ENCODE results near the gene PRRT3. TPM values are rescaled to one million over a fixed set of nuclear protein-coding genes. Genes with fewer than 3 reads are reported as not detected.

The PRRT3 gene
- total and polyA plus RNA-seq, 2 experiments from 2014 or later: 4.3 to 6.9 TPM

DNA sequence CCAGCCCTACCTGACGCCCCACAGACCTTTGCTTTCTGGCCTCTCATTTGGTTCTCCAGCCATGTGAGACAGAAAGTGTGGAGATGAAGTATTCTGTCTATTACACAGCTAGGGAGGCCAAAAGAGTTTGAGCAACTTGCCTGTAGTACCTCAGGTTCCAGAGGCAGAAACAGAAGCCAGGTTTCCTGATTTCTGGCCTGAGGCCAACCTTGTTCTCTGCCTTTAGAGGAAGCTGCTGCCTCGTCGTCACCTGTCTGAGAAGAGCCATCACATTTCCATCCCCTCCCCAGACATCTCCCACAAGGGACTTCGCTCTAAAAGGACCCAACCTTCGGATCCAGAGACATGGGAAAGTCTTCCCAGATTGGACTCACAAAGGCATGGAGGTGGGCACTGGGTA, 45.7 kb downstream of the PRRT3 start:
- ATAC-seq: no peak
- no peak overlapping the region for H3K4me3 ChIP-seq
- H3K27ac ChIP-seq (ENCODE audit: low read depth): no peak overlapping the region
- H3F3A ChIP-seq (replicated peaks; ENCODE audit: low read depth): no peaks in the 10 kb centered on the region
- peaks cover 5% of the 10 kb centered on the region for H3K36me3 Mint-ChIP-seq (ENCODE audit: low read depth)
- H3K4me2 ChIP-seq: no peak overlapping the region
- H3K79me2 ChIP-seq (replicated peaks; ENCODE audit: insufficient read depth): no peaks in the 10 kb centered on the region
- no peaks in the 10 kb centered on the region for H3K27me3 ChIP-seq (ENCODE audit: insufficient read depth)
- DNase-seq (ENCODE audit: low spot score): no peak
- H3K4me1 ChIP-seq (ENCODE audit: insufficient read depth): peaks cover 17% of the 10 kb centered on the region
- no peak overlapping the region for H3K4me3 Mint-ChIP-seq
- TF ChIP-seq CREB1 (CRISPR knock-in tag; IDR thresholded peaks at IDR 0.05; ENCODE audit: low read depth) (no peak), ZNF331 (CRISPR knock-in tag; IDR thresholded peaks at IDR 0.05; ENCODE audit: low read depth) (no peak)
- TF ChIP-seq, protein P1, sequence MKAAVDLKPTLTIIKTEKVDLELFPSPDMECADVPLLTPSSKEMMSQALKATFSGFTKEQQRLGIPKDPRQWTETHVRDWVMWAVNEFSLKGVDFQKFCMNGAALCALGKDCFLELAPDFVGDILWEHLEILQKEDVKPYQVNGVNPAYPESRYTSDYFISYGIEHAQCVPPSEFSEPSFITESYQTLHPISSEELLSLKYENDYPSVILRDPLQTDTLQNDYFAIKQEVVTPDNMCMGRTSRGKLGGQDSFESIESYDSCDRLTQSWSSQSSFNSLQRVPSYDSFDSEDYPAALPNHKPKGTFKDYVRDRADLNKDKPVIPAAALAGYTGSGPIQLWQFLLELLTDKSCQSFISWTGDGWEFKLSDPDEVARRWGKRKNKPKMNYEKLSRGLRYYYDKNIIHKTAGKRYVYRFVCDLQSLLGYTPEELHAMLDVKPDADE (IDR thresholded peaks at IDR 0.05): no peak
- TF ChIP-seq, protein P2, sequence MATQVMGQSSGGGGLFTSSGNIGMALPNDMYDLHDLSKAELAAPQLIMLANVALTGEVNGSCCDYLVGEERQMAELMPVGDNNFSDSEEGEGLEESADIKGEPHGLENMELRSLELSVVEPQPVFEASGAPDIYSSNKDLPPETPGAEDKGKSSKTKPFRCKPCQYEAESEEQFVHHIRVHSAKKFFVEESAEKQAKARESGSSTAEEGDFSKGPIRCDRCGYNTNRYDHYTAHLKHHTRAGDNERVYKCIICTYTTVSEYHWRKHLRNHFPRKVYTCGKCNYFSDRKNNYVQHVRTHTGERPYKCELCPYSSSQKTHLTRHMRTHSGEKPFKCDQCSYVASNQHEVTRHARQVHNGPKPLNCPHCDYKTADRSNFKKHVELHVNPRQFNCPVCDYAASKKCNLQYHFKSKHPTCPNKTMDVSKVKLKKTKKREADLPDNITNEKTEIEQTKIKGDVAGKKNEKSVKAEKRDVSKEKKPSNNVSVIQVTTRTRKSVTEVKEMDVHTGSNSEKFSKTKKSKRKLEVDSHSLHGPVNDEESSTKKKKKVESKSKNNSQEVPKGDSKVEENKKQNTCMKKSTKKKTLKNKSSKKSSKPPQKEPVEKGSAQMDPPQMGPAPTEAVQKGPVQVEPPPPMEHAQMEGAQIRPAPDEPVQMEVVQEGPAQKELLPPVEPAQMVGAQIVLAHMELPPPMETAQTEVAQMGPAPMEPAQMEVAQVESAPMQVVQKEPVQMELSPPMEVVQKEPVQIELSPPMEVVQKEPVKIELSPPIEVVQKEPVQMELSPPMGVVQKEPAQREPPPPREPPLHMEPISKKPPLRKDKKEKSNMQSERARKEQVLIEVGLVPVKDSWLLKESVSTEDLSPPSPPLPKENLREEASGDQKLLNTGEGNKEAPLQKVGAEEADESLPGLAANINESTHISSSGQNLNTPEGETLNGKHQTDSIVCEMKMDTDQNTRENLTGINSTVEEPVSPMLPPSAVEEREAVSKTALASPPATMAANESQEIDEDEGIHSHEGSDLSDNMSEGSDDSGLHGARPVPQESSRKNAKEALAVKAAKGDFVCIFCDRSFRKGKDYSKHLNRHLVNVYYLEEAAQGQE (IDR thresholded peaks at IDR 0.05; ENCODE audit: unreplicated experiment): no peak
- H3K9me2 ChIP-seq (ENCODE audit: insufficient read depth): no peaks in the 10 kb centered on the region
- peaks cover 20% of the 10 kb centered on the region for H3K4me1 Mint-ChIP-seq
- H3K36me3 ChIP-seq (ENCODE audit: insufficient read depth): no peaks in the 10 kb centered on the region
- peaks cover 11% of the 10 kb centered on the region for H3K27me3 Mint-ChIP-seq (ENCODE audit: insufficient read depth, low read depth, poor library complexity)
- peaks cover 7% of the 10 kb centered on the region for H3K9me3 Mint-ChIP-seq
- H3K27ac Mint-ChIP-seq: no peak overlapping the region
- H2AFZ ChIP-seq: no peak overlapping the region
- H4K20me1 ChIP-seq (replicated peaks; ENCODE audit: insufficient read depth): no peaks in the 10 kb centered on the region

DNA sequence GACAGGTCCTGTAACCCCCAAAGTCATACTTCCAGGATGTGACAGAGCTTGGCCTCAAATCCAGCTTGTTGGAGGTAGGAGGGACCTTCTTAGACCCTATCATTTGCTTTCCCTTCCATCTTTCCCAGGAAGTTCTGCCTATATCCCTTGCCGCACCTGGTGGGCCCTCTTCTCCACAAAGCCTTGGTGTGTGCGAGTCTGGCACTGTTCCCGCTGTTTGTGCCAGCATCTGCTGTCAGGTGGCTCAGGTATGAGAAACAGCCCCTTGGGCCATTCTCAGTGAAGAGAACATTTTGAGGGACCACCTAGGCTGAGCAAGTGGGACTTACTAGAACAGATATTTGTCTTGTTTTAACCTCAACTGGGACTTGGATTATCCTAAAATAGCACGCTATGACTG, 48.3 kb downstream of the PRRT3 start:
- no peak overlapping the region for H3K27ac Mint-ChIP-seq
- Histone ChIP-seq H3K4me1 (ENCODE audit: insufficient read depth) (peaks cover 17% of the 10 kb centered on the region), H3K27ac (ENCODE audit: low read depth) (no peak overlapping the region), H3K9me2 (ENCODE audit: insufficient read depth) (no peaks in the 10 kb centered on the region), H3K27me3 (ENCODE audit: insufficient read depth) (no peaks in the 10 kb centered on the region), H4K20me1 (replicated peaks; ENCODE audit: insufficient read depth) (no peaks in the 10 kb centered on the region), H3F3A (replicated peaks; ENCODE audit: low read depth) (no peaks in the 10 kb centered on the region), H3K4me2 (no peak overlapping the region), H3K36me3 (ENCODE audit: insufficient read depth) (no peaks in the 10 kb centered on the region), H2AFZ (no peak overlapping the region), H3K79me2 (replicated peaks; ENCODE audit: insufficient read depth) (no peaks in the 10 kb centered on the region), H3K4me3 (no peak overlapping the region)
- H3K9me3 Mint-ChIP-seq: no peaks in the 10 kb centered on the region
- ATAC-seq (no peak), DNase-seq (ENCODE audit: low spot score) (no peak)
- H3K4me3 Mint-ChIP-seq: no peak overlapping the region
- no peaks in the 10 kb centered on the region; the same call in 2 of the 3 replicates for H3K36me3 Mint-ChIP-seq (ENCODE audit: low read depth)
- H3K4me1 Mint-ChIP-seq: peaks cover 20% of the 10 kb centered on the region
- H3K27me3 Mint-ChIP-seq (ENCODE audit: insufficient read depth, low read depth, poor library complexity): peaks cover 11% of the 10 kb centered on the region
- TF ChIP-seq ZNF114 (CRISPR knock-in tag; IDR thresholded peaks at IDR 0.05) (no peak), ZNF331 (CRISPR knock-in tag; IDR thresholded peaks at IDR 0.05; ENCODE audit: low read depth) (no peak), POLR2AphosphoS5 (IDR thresholded peaks at IDR 0.05; ENCODE audit: low read depth) (no peak), CREB1 (CRISPR knock-in tag; IDR thresholded peaks at IDR 0.05; ENCODE audit: low read depth) (no peak)
- TF ChIP-seq, protein P1 (IDR thresholded peaks at IDR 0.05): no peak
- TF ChIP-seq, protein P3, sequence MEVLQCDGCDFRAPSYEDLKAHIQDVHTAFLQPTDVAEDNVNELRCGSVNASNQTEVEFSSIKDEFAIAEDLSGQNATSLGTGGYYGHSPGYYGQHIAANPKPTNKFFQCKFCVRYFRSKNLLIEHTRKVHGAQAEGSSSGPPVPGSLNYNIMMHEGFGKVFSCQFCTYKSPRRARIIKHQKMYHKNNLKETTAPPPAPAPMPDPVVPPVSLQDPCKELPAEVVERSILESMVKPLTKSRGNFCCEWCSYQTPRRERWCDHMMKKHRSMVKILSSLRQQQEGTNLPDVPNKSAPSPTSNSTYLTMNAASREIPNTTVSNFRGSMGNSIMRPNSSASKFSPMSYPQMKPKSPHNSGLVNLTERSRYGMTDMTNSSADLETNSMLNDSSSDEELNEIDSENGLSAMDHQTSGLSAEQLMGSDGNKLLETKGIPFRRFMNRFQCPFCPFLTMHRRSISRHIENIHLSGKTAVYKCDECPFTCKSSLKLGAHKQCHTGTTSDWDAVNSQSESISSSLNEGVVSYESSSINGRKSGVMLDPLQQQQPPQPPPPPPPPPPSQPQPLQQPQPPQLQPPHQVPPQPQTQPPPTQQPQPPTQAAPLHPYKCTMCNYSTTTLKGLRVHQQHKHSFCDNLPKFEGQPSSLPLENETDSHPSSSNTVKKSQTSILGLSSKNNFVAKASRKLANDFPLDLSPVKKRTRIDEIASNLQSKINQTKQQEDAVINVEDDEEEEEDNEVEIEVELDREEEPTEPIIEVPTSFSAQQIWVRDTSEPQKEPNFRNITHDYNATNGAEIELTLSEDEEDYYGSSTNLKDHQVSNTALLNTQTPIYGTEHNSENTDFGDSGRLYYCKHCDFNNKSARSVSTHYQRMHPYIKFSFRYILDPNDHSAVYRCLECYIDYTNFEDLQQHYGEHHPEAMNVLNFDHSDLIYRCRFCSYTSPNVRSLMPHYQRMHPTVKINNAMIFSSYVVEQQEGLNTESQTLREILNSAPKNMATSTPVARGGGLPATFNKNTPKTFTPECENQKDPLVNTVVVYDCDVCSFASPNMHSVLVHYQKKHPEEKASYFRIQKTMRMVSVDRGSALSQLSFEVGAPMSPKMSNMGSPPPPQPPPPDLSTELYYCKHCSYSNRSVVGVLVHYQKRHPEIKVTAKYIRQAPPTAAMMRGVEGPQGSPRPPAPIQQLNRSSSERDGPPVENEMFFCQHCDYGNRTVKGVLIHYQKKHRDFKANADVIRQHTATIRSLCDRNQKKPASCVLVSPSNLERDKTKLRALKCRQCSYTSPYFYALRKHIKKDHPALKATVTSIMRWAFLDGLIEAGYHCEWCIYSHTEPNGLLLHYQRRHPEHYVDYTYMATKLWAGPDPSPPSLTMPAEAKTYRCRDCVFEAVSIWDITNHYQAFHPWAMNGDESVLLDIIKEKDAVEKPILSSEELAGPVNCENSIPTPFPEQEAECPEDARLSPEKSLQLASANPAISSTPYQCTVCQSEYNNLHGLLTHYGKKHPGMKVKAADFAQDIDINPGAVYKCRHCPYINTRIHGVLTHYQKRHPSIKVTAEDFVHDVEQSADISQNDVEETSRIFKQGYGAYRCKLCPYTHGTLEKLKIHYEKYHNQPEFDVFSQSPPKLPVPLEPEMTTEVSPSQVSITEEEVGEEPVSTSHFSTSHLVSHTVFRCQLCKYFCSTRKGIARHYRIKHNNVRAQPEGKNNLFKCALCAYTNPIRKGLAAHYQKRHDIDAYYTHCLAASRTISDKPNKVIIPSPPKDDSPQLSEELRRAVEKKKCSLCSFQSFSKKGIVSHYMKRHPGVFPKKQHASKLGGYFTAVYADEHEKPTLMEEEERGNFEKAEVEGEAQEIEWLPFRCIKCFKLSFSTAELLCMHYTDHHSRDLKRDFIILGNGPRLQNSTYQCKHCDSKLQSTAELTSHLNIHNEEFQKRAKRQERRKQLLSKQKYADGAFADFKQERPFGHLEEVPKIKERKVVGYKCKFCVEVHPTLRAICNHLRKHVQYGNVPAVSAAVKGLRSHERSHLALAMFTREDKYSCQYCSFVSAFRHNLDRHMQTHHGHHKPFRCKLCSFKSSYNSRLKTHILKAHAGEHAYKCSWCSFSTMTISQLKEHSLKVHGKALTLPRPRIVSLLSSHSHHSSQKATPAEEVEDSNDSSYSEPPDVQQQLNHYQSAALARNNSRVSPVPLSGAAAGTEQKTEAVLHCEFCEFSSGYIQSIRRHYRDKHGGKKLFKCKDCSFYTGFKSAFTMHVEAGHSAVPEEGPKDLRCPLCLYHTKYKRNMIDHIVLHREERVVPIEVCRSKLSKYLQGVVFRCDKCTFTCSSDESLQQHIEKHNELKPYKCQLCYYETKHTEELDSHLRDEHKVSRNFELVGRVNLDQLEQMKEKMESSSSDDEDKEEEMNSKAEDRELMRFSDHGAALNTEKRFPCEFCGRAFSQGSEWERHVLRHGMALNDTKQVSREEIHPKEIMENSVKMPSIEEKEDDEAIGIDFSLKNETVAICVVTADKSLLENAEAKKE (CRISPR knock-in tag; IDR thresholded peaks at IDR 0.05): no peak
